Stimulated activated naive CD8-positive, alpha-beta T cell treated with anti-CD3 and anti-CD28 coated beads, Interleukin-15, Interleukin-2, amounts not matched to agents 100 ng/mL and 50 ng/mL, for 24 hours (primary cell): ENCODE data around the gene EXD2.
"Not testable (repeated sequence)": the region's sequence is repeated elsewhere in the genome, so short reads cannot be mapped to it uniquely, and the experiment has no call there.

Experiments used
- H3K27ac Mint-ChIP-seq: one replicate; pipeline ENCODE4 v1.8.0; 2021; ENCODE audit warnings: mild to moderate bottlenecking, mixed read lengths
- H3K27me3 Mint-ChIP-seq: one replicate; pipeline ENCODE4 v1.8.0; 2021; ENCODE audit warnings: mixed read lengths
- H3K36me3 Mint-ChIP-seq: one replicate; pipeline ENCODE4 v1.8.0; 2021; ENCODE audit warnings: low read depth, mixed read lengths
- H3K4me1 Mint-ChIP-seq: one replicate; pipeline ENCODE4 v1.8.0; 2021; ENCODE audit warnings: low read depth, mixed read lengths
- H3K4me3 Mint-ChIP-seq: one replicate; pipeline ENCODE4 v1.8.0; 2021; ENCODE audit warnings: mild to moderate bottlenecking, mixed read lengths
- H3K9me3 Mint-ChIP-seq: one replicate; pipeline ENCODE4 v1.8.0; 2021; ENCODE audit warnings: mixed read lengths

The EXD2 gene

DNA sequence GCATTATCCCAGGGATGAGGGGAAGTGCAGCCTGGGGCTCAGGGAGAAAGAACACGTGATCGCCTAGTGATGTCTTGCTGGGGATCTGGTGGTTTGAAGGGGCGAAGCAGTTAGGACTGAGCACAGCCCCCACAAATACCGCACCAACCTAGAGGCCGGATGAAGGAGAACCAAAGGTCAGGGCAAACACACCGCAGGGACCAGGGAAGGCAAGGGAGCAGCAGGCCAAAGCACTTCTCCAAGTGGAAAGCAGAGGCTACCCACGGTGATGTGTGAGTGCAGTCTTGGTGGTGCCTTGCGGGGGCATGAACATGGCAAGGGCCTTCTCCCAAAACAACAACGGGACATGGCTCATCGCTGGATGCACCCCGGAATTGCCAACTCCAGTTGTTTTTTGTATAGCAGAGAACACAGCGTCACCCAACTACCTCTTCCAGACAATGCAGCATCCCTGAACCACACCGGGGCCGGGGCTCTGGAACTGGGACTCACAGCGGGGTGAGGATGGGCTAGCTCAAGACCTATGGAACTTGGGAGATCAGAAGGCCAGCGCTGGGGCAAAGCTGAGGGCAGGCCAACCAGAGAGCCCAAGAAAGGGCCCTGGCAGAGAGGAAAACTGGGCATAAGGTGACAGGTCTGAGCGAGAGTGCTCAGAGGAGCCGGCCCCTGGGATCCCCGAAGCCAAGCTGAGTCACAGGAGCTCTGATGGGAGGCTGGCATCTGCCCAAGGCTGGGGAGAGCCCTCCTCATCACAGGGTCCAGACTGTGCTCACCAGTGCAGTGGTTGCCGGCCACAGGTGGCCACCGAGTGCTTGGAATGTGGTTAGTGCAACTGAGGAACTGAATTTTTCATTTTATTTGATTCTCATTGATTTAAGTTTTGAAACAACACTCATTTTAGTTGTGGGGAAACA lies 79.8 kb downstream of the EXD2 start:
- Mint-ChIP-seq H3K36me3 (no peaks in the 10 kb centered on the region), H3K4me1 (peaks cover 3% of the 10 kb centered on the region), H3K4me3 (no peak overlapping the region), H3K9me3 (peaks cover 5% of the 10 kb centered on the region), H3K27me3 (peaks cover 5% of the 10 kb centered on the region), H3K27ac (no peak overlapping the region)

GRCh38 chr14:69274321-69274720 lies 83.0 kb downstream of the EXD2 start:
- no peak overlapping the region for H3K4me3 Mint-ChIP-seq
- H3K9me3 Mint-ChIP-seq: peaks cover 6% of the 10 kb centered on the region
- no peak overlapping the region for H3K27ac Mint-ChIP-seq
- peaks cover 10% of the 10 kb centered on the region for H3K27me3 Mint-ChIP-seq
- peaks cover 4% of the 10 kb centered on the region for H3K4me1 Mint-ChIP-seq
- no peaks in the 10 kb centered on the region for H3K36me3 Mint-ChIP-seq

DNA sequence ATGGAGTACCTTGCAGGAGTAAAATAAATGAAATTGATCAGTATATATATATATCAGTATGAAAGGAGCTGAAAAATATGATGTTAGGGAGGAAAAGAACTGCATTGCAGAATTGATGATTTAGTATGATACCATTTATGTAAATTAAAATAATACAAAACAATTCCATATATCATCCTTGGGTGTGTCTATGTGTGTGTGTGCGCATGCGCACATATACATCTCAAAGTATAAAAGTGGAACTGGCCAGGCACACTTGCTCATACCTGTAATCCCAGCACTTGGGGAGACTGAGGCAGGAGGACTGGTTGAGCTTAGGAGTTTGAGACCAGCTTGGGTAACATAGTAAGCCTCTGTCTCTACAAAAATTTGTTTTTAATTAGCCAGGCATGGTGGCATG lies 84.0 kb downstream of the EXD2 start:
- Mint-ChIP-seq H3K9me3 (peaks cover 6% of the 10 kb centered on the region), H3K4me3 (no peak overlapping the region), H3K4me1 (peaks cover 4% of the 10 kb centered on the region), H3K36me3 (no peaks in the 10 kb centered on the region), H3K27me3 (peaks cover 13% of the 10 kb centered on the region), H3K27ac (no peak overlapping the region)

- not testable (repeated sequence) for H3K36me3 Mint-ChIP-seq
Measured at GRCh38 chr14:69277356-69277755, 86.1 kb downstream of the EXD2 start.

GRCh38 chr14:69280746-69281291 lies 89.5 kb downstream of the EXD2 start:
- Mint-ChIP-seq H3K36me3 (no peaks in the 10 kb centered on the region), H3K4me1 (peaks cover 3% of the 10 kb centered on the region), H3K4me3 (no peak overlapping the region)

More at GRCh38 chr14:69277356-69277755, 86.1 kb downstream of the EXD2 start:
- not testable (repeated sequence) for H3K9me3 Mint-ChIP-seq, H3K27ac Mint-ChIP-seq, H3K4me1 Mint-ChIP-seq, H3K4me3 Mint-ChIP-seq
- H3K27me3 Mint-ChIP-seq: peaks cover 13% of the 10 kb centered on the region

DNA sequence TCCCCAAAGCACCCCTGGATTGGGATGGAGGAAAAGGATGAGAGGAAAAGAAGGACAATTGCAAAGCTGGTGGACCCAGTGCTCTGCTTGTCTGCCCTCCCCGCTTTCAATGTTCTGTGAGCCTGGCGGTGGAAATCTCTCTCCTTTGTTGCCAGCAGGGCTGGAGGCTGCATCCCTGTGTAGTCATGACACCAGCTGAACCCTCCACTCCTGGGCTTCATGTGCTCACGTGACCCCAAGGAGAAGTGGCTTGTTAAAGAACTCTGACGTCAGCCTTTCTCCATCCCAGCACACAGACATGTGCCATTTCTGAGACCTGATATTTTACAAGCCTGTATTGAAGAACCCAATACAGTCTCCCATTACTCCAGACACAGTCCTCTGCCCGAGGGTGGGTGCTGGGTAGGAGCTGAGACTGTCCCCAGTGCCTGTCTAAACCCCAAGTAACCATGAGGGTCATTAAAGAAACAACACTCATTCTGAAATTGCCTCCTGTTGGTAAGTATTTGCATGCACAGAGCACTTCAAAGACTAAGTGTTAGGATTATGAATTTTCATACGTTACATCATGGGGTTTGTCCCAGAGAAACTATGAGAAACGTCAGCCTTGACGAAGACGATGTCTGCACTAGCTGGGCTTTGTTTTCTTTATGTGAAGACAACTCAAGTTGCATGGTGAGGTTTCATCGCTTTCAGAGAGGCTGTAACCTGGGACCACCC lies 90.3 kb downstream of the EXD2 start:
- H3K27me3 Mint-ChIP-seq: peaks cover 7% of the 10 kb centered on the region
- H3K36me3 Mint-ChIP-seq: no peaks in the 10 kb centered on the region
- no peak overlapping the region for H3K27ac Mint-ChIP-seq
- H3K4me3 Mint-ChIP-seq: no peak overlapping the region
- no peaks in the 10 kb centered on the region for H3K9me3 Mint-ChIP-seq
- H3K4me1 Mint-ChIP-seq: no peaks in the 10 kb centered on the region

More at GRCh38 chr14:69280746-69281291, 89.5 kb downstream of the EXD2 start:
- Mint-ChIP-seq H3K27me3 (peaks cover 10% of the 10 kb centered on the region), H3K9me3 (peaks cover 4% of the 10 kb centered on the region), H3K27ac (no peak overlapping the region)

- Mint-ChIP-seq H3K4me1 (no peaks in the 10 kb centered on the region), H3K9me3 (no peaks in the 10 kb centered on the region), H3K36me3 (no peaks in the 10 kb centered on the region), H3K27me3 (peaks cover 7% of the 10 kb centered on the region), H3K4me3 (no peak overlapping the region), H3K27ac (no peak overlapping the region)
Measured at GRCh38 chr14:69282448-69282847, 91.2 kb downstream of the EXD2 start.

GRCh38 chr14:69284170-69284569 lies 92.9 kb downstream of the EXD2 start:
- H3K4me3 Mint-ChIP-seq: no peak overlapping the region
- H3K27me3 Mint-ChIP-seq: peaks cover 4% of the 10 kb centered on the region
- no peaks in the 10 kb centered on the region for H3K36me3 Mint-ChIP-seq
- no peaks in the 10 kb centered on the region for H3K4me1 Mint-ChIP-seq
- no peak overlapping the region for H3K27ac Mint-ChIP-seq
- no peaks in the 10 kb centered on the region for H3K9me3 Mint-ChIP-seq

DNA sequence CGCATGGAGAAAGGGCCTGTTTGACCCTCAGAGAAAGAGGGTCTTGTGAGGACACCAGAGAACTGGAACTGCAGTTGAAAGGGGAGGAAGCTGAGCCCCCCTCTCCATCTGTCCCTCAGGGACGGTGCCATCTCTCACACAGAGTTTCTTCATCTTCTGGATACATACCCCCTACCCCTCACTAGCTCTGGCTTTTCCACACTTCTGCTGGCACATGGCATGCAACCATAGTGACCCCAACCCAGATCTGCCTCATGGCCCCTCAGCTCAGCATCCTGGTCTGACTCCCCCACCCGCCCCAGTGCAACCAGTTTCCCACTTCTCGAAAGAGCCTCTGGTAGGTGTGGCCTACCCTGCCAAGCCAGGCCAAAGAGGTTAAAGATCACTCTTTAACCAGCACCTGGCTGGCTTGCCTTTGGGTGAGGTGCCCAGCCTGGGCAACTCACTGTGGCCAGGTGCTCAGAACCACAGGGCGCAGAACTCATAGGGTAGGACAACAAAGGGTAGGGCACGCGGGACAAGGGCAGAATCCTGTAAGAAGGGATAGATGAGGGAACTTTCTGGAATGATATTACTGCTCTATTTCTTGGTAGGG lies 94.5 kb downstream of the EXD2 start:
- H3K27me3 Mint-ChIP-seq: no peaks in the 10 kb centered on the region
- H3K9me3 Mint-ChIP-seq: no peaks in the 10 kb centered on the region
- no peak overlapping the region for H3K4me3 Mint-ChIP-seq
- no peak overlapping the region for H3K27ac Mint-ChIP-seq
- H3K4me1 Mint-ChIP-seq: no peaks in the 10 kb centered on the region
- H3K36me3 Mint-ChIP-seq: no peaks in the 10 kb centered on the region

DNA sequence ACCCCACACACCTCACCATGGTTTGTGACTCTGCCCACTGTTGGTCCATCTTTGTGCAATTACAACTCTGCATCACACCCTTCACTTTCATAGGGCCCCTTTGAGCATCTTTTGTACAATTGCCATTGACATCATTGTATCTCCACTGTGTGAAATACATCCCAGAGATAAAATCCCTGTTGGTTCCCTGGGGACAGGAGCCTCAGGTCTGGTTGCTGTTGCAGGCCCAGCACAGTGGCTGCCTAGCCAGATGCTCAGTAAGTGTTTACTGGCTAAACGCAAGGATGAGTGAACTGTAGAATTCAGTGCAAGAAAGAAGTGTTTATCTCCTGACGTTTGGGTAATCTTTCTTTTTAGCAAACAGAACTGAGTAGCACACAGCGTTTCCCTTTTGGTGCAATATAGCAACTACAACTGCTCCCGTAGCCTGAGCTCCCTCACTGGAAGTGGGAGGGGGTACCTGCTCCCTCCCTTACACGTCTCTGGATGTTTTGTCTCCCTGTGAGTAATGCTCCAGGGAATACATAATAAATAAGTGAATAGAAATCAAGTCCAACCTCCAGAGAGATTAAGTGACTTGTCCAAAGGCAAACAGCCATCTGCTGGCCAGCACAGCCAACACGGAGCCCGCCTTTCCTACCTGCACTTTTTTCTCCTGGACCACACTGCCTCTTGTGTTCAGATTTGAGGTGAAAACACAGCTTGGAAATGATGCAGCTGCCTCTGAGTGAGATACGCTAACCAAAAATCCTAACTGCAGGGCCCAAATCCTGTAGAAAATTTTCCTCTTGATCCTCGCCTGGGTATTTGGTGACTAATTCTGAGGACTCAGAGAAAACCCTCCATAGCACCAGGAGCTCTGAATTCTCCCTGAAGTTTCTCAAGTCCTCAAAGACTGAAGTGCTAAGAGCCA lies 96.1 kb downstream of the EXD2 start:
- Mint-ChIP-seq H3K9me3 (no peaks in the 10 kb centered on the region), H3K27ac (no peak overlapping the region)

DNA sequence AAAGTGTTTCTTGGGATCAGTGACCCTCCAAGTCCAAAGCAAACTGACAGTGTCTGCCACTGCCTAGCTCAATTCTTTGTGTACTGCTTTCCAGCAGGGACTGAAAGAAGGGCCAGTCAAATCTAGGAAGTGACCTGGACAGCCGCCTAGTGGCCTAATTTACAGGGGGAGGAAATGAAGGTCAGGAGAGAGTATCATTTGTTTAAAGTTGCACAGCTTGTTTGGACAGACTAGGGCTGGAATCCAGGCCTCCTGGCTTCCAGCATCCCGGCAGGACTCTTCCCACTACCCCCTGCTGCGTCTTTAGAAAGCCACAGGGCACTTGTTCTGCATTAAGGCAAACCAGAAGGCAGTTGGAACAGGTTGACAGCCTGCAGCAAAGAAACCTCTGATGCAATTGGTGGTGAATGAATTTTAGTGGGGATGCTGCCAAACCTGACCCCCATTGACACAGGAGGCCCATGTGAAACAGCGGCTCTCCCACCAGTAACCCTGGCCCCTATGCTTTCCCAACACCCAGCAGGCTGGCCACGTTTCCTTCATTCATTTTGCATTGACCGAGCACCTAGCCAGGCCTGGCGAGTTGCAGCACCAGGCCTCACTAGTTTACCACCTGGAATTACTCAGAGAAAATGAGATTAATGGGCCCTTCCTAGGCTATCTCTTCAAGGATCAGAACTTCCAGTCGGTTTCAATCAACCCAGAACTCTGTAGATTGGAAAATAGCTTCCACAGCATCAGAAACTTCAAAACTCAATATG lies 96.9 kb downstream of the EXD2 start:
- Mint-ChIP-seq H3K4me1 (no peaks in the 10 kb centered on the region), H3K36me3 (no peaks in the 10 kb centered on the region), H3K4me3 (no peak overlapping the region), H3K9me3 (no peaks in the 10 kb centered on the region), H3K27ac (no peak overlapping the region), H3K27me3 (no peaks in the 10 kb centered on the region)

More for the DNA sequence above, 96.1 kb downstream of the EXD2 start:
- Mint-ChIP-seq H3K4me1 (no peaks in the 10 kb centered on the region), H3K4me3 (no peak overlapping the region), H3K27me3 (no peaks in the 10 kb centered on the region), H3K36me3 (no peaks in the 10 kb centered on the region)

DNA sequence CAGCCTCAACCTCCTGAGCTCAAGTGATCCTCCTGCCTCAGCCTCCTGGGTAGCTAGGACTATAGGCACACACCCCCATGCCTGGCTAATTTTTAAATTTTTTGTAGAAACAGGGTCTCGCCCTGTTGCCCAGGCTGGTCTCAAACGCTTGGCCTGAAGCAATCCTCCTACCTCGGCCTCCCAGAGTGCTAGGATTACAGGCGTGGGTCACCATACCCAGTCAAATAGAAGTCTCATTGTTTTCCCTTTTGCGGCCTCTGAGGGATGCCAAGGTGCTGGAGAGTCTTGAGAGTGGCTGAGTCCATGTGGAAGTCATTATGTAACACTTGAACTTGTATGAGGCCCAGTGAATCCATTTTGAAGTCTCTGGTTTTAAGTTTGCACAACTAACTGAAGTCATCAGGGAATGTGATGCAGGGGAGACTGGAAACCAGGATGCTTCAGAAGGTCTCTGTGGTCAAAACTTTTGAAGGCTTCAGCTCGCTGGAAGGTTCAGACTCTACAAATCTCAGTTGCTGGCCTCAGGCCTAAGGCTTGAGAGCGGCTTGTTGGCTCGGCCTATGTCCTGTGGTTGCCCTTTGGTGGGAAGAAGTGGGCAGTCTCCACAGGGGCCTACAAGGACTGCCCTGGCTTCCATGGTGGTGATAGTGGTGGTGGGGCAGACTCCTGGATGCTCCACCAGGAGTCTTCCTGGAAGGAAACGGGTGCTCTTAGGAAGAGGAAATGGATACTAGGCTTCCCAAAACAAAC lies 97.8 kb downstream of the EXD2 start:
- Mint-ChIP-seq H3K4me1 (no peaks in the 10 kb centered on the region), H3K27me3 (peaks cover 3% of the 10 kb centered on the region), H3K4me3 (no peak overlapping the region), H3K36me3 (no peaks in the 10 kb centered on the region), H3K9me3 (no peaks in the 10 kb centered on the region), H3K27ac (no peak overlapping the region)
